ENCODE results near the gene POLR3GL. TPM values are rescaled to one million over a fixed set of nuclear protein-coding genes. Genes with fewer than 3 reads are reported as not detected.

POLR3GL gene
- total and polyA plus RNA-seq, 4 donors, result 23.8 to 89.0 (median 49.9) TPM

- 76 to 77% methylated on average over 5 of the region's 5 CpGs for WGBS, 2 donors
These were observed 12.5 kb downstream of the POLR3GL start for GRCh38 chr1:145977016-145977415.

GRCh38 chr1:145977486-145978470, 13.3 kb downstream of the POLR3GL start:
- peak; percentile 71 for ATAC-seq (ENCODE audit: low FRiP score)
- Histone ChIP-seq H3K27me3 (ENCODE audit: control insufficient read depth in 1 of 2, insufficient read depth in 2 of 2, low read length in 1 of 2) (no peaks in the 10 kb centered on the region), H3K36me3 (ENCODE audit: control insufficient read depth in 1 of 2, insufficient read depth in 2 of 2, low read length in 1 of 2) (peaks cover 0 to 2% of the 10 kb centered on the region in 2 donors), H3K4me3 (ENCODE audit: low read length in 2 of 2) (no peak overlapping the region), H3K9me3 (ENCODE audit: control insufficient read depth, low read length) (no peaks in the 10 kb centered on the region), H3K27ac (ENCODE audit: low read depth in 1 of 2, low read length in 2 of 2) (peak overlapping the region; percentile 88 to 96), H3K4me1 (ENCODE audit: control insufficient read depth in 1 of 2, insufficient read depth in 2 of 2, low read length in 2 of 2) (peaks cover 6 to 14% of the 10 kb centered on the region in 2 donors)
- DNase-seq, result peak; percentile 82
- intact Hi-C loops (cut with DNase I), result loop anchor here (1.0 to 2.0 kb wide), 2 partner anchors 29 to 30 kb away; no protein-coding TSS in a partner anchor
- 15% methylated on average over 9 of the region's 9 CpGs for WGBS, 2 donors

More at GRCh38 chr1:145977016-145977415, 12.5 kb downstream of the POLR3GL start:
- DNase-seq (no peak), ATAC-seq (ENCODE audit: low FRiP score) (no peak)
- intact Hi-C loops (cut with DNase I), result loop anchor here in 1 of 2 donors (1.0 kb wide), 1 partner anchor 30 kb away; no protein-coding TSS in a partner anchor
- Histone ChIP-seq H3K9me3 (ENCODE audit: control insufficient read depth, low read length) (no peaks in the 10 kb centered on the region), H3K4me3 (ENCODE audit: low read length in 2 of 2) (no peak overlapping the region), H3K36me3 (ENCODE audit: control insufficient read depth in 1 of 2, insufficient read depth in 2 of 2, low read length in 1 of 2) (peaks cover 0 to 2% of the 10 kb centered on the region in 2 donors), H3K27ac (ENCODE audit: low read depth in 1 of 2, low read length in 2 of 2) (peak overlapping the region in 1 of 2 donors; percentile 29), H3K27me3 (ENCODE audit: control insufficient read depth in 1 of 2, insufficient read depth in 2 of 2, low read length in 1 of 2) (no peaks in the 10 kb centered on the region), H3K4me1 (ENCODE audit: control insufficient read depth in 1 of 2, insufficient read depth in 2 of 2, low read length in 2 of 2) (peaks cover 5 to 14% of the 10 kb centered on the region in 2 donors)

DNA sequence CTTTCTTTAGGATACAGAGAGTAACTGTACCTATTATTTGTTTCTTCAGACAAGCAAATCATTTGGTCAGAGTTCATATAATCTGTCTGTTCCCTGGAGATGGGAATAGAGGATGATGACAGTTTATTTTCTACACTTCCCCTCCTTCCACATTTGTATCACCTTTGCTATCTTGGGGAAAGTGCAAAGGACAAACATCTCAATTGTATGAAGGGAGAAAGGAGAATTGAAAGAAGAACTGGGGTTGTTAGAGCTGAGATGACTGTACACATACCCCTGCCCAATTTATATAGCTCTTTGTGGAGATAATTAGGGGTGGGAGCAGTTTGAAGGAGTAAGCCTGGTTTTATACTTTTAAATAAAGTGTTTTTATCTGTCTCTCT, 14.0 kb downstream of the POLR3GL start:
- H3K36me3 ChIP-seq (ENCODE audit: control insufficient read depth in 1 of 2, insufficient read depth in 2 of 2, low read length in 1 of 2), result peaks cover 0 to 2% of the 10 kb centered on the region in 2 donors
- no peaks in the 10 kb centered on the region for H3K27me3 ChIP-seq (ENCODE audit: control insufficient read depth in 1 of 2, insufficient read depth in 2 of 2, low read length in 1 of 2)
- H3K9me3 ChIP-seq (ENCODE audit: control insufficient read depth, low read length), result no peaks in the 10 kb centered on the region
- peaks cover 6 to 14% of the 10 kb centered on the region in 2 donors for H3K4me1 ChIP-seq (ENCODE audit: control insufficient read depth in 1 of 2, insufficient read depth in 2 of 2, low read length in 2 of 2)
- peak overlapping the region; percentile 88 to 100 for H3K27ac ChIP-seq (ENCODE audit: low read depth in 1 of 2, low read length in 2 of 2)
- intact Hi-C loops (cut with DNase I), result loop anchor here in 1 of 2 donors (2.0 kb wide), 1 partner anchor 28 kb away; no protein-coding TSS in a partner anchor
- ATAC-seq (ENCODE audit: low FRiP score), result no peak
- DNase-seq, result no peak
- H3K4me3 ChIP-seq (ENCODE audit: low read length in 2 of 2), result no peak overlapping the region

DNA sequence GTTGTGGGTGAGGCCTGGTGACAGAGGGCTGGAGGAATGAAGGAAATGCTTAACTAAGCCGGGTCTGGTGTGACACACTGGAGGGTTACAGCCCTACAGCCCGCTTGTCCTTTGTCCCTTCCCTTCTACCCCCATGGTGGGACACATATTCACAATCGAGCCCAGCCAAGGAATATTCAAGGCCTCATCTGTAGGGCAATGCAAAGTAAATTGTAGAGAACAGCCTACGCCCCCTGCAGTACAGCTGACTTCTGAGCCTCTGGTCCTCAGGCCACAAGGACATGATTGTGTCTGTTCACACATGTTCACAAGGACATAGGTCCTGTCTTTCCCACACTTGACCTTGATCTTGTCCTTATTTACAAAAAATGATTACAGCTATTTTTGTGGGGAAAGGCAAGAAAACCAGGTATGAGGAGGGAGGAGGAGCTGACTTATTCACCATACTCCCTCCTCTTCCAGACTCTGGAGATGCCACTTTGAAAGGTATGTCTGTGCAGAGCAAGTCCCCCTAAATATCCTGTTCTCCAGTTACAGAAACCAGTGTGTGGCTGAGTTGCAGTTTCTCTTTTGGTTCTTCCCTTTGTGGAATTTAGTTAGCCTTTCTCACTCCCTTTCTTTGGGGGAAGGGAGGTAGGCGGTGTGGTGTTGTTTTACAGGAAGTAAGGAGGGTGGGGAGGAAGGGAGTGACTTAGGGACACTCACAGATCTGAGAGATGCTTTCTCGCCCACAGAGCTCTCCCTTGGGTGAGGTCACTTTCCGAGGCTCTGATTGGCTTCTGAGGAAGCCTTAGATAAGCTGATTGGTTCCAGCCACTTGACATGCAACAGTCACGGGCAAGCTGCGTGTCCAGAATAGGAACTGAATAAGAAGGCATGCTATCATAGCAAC, 14.6 kb downstream of the POLR3GL start:
- peaks cover 6 to 14% of the 10 kb centered on the region in 2 donors for H3K4me1 ChIP-seq (ENCODE audit: control insufficient read depth in 1 of 2, insufficient read depth in 2 of 2, low read length in 2 of 2)
- no peaks in the 10 kb centered on the region for H3K9me3 ChIP-seq (ENCODE audit: control insufficient read depth, low read length)
- 4 to 5% methylated on average over 9 of the region's 9 CpGs for WGBS, 2 donors

DNA sequence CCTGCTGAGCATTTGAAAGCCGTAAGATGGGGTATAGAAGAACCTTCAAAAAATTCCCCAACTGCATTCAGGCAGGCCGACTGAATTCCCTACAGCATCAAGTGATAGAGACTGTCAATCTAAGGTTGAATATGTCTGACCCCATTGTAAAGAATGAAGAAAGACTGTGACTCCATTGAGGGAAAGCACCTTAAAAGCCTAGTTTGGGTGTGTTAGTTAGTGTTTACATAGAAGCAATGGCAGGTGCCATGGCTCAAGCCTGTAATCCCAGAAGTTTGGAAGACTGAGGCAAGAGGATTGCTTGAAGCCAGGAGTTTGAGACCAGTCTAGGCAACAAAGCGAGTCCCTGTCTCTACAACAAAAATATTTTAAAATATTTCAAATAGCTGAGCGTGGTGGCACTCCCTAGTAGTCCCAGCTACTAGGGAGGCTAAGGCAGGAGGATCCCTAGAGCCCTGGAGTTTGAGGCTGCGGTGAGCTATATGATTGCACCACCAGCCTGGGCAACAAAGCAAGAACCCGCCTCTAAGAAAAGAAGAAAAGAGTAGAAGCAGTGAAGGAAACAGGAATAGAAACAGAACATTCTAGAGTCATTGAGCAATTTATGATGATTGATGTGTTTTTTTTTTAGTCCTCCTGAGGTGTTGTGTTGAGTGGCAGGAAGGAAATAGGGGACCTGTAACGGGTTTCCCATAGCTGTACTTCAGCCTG, 15.4 kb downstream of the POLR3GL start:
- intact Hi-C loops (cut with DNase I), result loop anchor here in 1 of 2 donors (2.0 kb wide), 1 partner anchor 27 kb away; no protein-coding TSS in a partner anchor

More for the DNA sequence above, 14.6 kb downstream of the POLR3GL start:
- intact Hi-C loops (cut with DNase I), result loop anchor here in 1 of 2 donors (2.0 kb wide), 1 partner anchor 28 kb away; no protein-coding TSS in a partner anchor
- peak; percentile 95 for ATAC-seq (ENCODE audit: low FRiP score)
- Histone ChIP-seq H3K4me3 (ENCODE audit: low read length in 2 of 2) (no peak overlapping the region), H3K27me3 (ENCODE audit: control insufficient read depth in 1 of 2, insufficient read depth in 2 of 2, low read length in 1 of 2) (no peaks in the 10 kb centered on the region), H3K36me3 (ENCODE audit: control insufficient read depth in 1 of 2, insufficient read depth in 2 of 2, low read length in 1 of 2) (peaks cover 0 to 2% of the 10 kb centered on the region in 2 donors), H3K27ac (ENCODE audit: low read depth in 1 of 2, low read length in 2 of 2) (peak overlapping the region; percentile 91 to 100)
- peak; percentile 92 to 95 for DNase-seq

GRCh38 chr1:145980457-145980994, 16.0 kb downstream of the POLR3GL start:
- no peak for ATAC-seq (ENCODE audit: low FRiP score)

More for the DNA sequence above, 15.4 kb downstream of the POLR3GL start:
- no peaks in the 10 kb centered on the region for H3K27me3 ChIP-seq (ENCODE audit: control insufficient read depth in 1 of 2, insufficient read depth in 2 of 2, low read length in 1 of 2)
- no peaks in the 10 kb centered on the region for H3K9me3 ChIP-seq (ENCODE audit: control insufficient read depth, low read length)
- 19 to 23% methylated on average over 7 of the region's 7 CpGs for WGBS, 2 donors
- ATAC-seq (ENCODE audit: low FRiP score) (peak; percentile 2), DNase-seq (peak in 1 of 2 donors; percentile 63)
- H3K4me3 ChIP-seq (ENCODE audit: low read length in 2 of 2), result no peak overlapping the region
- H3K27ac ChIP-seq (ENCODE audit: low read depth in 1 of 2, low read length in 2 of 2), result peak overlapping the region; percentile 91 to 100
- peaks cover 6 to 14% of the 10 kb centered on the region in 2 donors for H3K4me1 ChIP-seq (ENCODE audit: control insufficient read depth in 1 of 2, insufficient read depth in 2 of 2, low read length in 2 of 2)
- H3K36me3 ChIP-seq (ENCODE audit: control insufficient read depth in 1 of 2, insufficient read depth in 2 of 2, low read length in 1 of 2), result peaks cover 0 to 2% of the 10 kb centered on the region in 2 donors

GRCh38 chr1:145982010-145982723, 17.7 kb downstream of the POLR3GL start:
- Histone ChIP-seq H3K4me3 (ENCODE audit: low read length in 2 of 2) (no peak overlapping the region), H3K27me3 (ENCODE audit: control insufficient read depth in 1 of 2, insufficient read depth in 2 of 2, low read length in 1 of 2) (no peaks in the 10 kb centered on the region), H3K9me3 (ENCODE audit: control insufficient read depth, low read length) (no peaks in the 10 kb centered on the region), H3K36me3 (ENCODE audit: control insufficient read depth in 1 of 2, insufficient read depth in 2 of 2, low read length in 1 of 2) (no peaks in the 10 kb centered on the region), H3K4me1 (ENCODE audit: control insufficient read depth in 1 of 2, insufficient read depth in 2 of 2, low read length in 2 of 2) (peaks cover 6 to 14% of the 10 kb centered on the region in 2 donors), H3K27ac (ENCODE audit: low read depth in 1 of 2, low read length in 2 of 2) (peak overlapping the region; percentile 50 to 61)
- intact Hi-C loops (cut with DNase I), result loop anchor here in 1 of 2 donors (2.0 kb wide), 1 partner anchor 15 kb away; the partner anchor contains the start of gene TXNIP
- WGBS, 2 donors, result 50 to 55% methylated on average over 6 of the region's 6 CpGs
- no peak for DNase-seq
- no peak for ATAC-seq (ENCODE audit: low FRiP score)

More at GRCh38 chr1:145980457-145980994, 16.0 kb downstream of the POLR3GL start:
- H3K27ac ChIP-seq (ENCODE audit: low read depth in 1 of 2, low read length in 2 of 2), result peak overlapping the region; percentile 80 to 95
- intact Hi-C loops (cut with DNase I), result no loop called here
- no peaks in the 10 kb centered on the region for H3K36me3 ChIP-seq (ENCODE audit: control insufficient read depth in 1 of 2, insufficient read depth in 2 of 2, low read length in 1 of 2)
- H3K9me3 ChIP-seq (ENCODE audit: control insufficient read depth, low read length), result no peaks in the 10 kb centered on the region
- DNase-seq, result no peak
- H3K27me3 ChIP-seq (ENCODE audit: control insufficient read depth in 1 of 2, insufficient read depth in 2 of 2, low read length in 1 of 2), result no peaks in the 10 kb centered on the region
- no peak overlapping the region for H3K4me3 ChIP-seq (ENCODE audit: low read length in 2 of 2)
- peaks cover 6 to 14% of the 10 kb centered on the region in 2 donors for H3K4me1 ChIP-seq (ENCODE audit: control insufficient read depth in 1 of 2, insufficient read depth in 2 of 2, low read length in 2 of 2)
- 87 to 88% methylated on average over 1 of the region's 1 CpG for WGBS, 2 donors

All from aorta (tissue), 5 donors.